Activated effector memory CD4-positive, alpha-beta T cell treated with anti-CD3 and anti-CD28 coated beads, Interleukin-2, amount 50 U/mL, for 16 hours (primary cell): ENCODE data around the gene GSS.
"Not testable (repeated sequence)": the region's sequence is repeated elsewhere in the genome, so short reads cannot be mapped to it uniquely, and the experiment has no call there.

ENCODE experiments used
- DNase-seq: peaks from one replicate; pipeline ENCODE4 v3.0.0-alpha.2; 2020

GSS gene

DNA sequence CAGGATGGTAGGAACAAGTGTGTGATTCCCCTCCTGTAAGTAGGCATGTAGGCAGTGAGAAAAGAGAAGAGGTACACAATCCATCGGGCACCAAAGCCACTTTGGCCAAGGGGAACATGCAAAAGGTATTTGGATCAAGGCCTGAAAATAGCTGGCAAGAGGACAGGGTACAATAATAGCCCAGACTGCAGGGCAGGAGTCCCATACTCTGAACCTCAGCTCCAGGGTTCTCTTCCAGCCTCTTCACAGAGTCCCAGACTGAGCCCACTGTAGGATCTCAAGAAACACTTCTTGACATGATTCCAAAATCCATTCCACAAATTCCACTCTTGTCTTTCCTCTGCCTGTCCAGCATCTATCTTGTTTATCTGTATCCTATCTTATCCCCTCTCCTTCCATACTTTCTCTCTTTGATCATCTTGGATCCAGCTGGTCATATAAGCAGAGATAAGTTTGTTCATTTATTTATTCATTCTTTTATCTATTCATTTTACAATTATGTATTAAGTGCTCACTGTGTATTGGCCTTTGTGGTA, 59.5 kb downstream of the GSS start:
- no peak for DNase-seq

DNA sequence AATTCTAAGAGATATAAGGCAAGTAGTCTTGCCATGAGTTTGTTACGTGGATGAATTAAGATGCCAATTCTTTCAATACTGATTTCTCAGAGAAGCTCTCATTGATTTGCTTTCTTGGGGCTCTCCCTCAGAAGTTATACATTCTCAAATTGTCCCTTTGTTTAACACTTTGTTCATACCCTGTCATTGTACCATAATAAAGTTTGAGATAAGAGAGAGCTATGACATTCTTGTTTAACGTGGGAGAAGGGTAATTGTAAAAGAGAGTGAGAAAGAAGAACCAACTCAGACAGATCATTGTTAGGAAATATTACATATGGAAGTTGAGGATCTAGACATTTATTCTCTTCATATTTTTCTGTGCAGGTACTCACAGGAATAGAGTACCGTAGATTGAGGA, 60.1 kb downstream of the GSS start:
- no peak for DNase-seq

DNA sequence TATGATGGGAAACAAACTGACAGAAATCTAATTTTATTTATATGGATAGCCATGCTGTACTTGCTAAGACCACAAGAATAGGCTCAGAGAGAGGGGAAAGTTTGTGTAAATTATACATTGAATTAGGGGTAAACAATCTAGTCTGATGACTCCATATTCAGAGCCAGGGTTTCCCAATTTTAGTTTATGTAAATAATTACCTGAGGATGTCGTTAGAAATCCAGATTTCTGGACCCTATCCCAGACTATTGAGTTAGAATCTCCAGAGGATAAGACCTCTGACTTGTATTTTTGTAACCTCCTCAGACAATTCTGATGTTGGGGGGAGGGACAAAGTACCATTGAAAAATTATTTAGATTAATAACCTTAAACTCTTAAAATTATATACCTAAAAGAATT, 60.9 kb downstream of the GSS start:
- no peak for DNase-seq

DNA sequence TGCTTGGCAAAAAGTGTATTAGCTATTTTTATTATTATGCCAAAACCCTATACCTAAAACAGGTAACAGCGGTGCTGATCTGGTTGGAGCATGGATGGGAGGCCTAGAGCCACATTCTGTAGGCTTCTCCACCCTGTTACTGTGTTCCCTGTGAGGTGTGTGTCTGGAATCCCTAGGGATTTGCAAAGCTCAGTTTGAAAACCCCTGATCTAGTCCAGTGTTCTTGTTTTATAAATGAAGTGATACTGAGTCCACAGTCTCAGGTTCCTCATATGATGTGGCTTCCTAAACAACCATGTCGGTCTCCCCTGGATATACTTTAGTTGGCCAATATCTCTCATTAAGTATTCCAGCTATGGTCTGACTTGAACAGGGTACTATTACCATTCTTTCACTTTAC, 62.9 kb downstream of the GSS start:
- no peak for DNase-seq

DNA sequence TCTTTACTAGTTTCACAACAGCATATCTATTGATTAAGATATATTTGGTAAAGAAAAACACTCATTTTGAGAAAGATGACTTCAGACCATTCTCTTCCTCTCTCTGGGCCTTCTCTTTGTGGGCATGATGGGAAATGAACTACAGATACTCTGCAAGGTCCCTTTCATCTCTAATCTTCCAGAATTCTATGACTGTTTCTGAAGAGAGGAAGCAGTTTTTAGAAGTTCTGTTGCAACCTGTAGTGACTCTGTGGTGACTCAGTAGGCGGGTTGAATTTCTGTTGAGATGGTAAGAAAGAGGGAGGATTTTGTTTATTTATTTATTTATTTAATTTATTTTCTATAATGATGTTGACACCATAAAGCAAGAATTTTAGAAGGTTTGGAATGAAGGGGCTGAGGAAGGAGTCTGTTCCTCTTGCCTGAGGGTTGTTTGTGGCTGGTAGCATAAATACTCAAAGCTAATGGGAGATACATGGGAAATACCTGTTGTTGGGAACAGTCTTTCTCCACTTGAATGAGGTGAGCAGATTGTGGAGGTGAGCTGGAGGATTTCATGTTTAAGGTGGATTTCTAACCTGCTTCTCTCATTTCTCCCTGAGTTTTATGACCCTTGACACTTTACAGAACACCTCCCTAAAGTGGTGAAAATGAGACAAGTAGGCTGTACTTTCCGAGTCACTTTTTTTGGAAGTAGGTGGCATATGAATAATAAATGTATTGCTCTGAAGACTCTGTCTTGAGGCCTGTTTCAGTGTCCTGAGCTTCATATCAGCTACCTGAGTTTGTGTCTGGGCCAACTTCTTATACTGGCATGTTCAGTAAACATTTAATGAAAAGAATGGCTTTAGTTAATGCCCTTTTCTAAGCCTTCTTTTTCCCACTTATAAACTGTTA, 64.2 kb downstream of the GSS start:
- no peak for DNase-seq

DNA sequence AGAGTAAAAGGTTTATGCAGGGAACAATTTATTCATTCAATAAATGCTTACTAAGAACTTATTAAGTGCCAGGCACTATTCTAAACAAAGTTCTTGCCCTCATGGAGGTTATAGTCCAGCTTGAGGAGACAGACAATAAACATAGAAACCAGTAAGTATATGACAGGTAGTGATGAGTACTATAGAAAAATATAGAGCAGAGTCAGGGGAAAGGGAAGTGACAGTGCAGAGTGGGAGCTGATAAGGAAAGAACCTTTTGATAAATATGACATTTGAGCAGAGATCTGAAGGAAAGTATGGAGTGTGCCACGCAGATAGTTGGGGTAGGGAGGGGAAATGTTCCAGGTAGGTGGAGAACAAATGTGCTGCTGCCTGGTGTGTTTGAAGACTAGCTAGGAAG, 67.1 kb downstream of the GSS start:
- no peak for DNase-seq

DNA sequence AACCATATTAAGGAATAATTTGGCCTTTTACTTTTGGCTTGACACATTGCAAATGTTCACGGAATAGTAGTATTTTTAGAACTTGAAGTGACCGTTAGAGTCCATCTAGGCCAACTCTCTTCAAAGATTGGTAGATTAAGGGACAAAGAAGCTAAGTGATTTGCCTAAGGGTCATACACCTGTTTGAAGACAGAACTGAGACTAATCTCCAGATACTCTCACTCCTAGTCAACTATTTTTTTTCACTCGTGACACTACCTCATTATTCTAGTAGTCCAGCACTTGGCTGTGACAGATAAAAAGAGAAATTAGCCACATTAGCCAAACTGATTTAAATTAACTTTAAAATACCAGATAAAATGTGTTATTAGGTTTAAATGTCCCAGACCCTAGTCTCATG, 68.6 kb downstream of the GSS start:
- DNase-seq: no peak

DNA sequence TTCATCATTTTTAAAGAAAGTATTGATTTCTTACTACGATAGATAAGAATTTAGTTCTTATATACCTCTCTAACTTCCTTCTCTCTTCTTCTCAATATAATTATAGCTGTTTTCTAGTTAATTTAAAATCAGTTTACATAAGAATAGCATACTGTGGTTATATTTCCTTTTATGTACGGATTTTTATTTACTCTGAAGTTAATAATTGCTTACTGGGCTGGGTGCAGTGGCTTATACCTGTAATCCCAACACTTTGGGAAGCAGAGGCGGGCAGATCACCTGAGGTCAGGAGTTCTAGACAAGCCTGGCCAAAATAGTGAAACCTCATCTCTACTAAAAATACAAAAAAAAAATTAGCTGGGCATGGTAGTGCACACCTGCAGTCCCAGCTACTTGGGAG, 69.5 kb downstream of the GSS start:
- no peak for DNase-seq

DNA sequence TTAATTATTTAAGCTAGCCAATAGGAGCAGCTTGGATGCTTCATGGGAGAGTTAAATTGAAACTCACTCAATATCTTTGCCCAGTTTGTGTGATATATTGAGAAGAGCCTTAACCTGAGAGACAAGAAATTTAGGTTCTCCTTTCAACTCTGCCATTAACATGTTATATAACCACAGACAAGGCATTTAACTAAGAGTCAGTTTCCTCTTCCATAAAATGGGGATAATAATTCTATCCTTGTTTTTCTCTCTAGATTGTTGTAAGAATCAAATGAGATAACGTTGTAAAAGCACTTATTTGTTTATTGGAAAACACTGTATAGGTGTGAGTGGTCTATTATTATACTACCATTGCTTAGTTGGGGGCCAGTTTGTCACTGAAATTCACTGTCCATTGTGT, 71.3 kb downstream of the GSS start:
- DNase-seq: no peak

DNA sequence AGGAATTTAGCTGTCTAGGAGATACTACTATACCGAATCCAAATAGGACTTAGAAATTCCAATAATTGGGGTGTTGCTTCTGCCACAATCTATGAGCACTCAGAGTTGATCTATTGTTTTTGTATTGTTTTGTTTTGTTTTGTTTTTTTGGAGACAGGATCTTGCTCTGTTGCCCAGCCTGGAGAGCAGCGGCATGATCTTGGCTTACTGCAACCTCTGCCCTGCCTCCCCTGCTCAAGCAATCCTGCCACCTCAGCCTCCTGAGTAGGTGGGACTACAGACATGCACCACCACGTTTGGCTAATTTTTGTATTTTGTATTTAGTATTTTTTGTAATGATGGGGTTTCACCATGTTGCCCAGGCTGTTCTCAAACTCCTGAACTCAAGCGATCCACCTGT, 71.8 kb downstream of the GSS start:
- no peak for DNase-seq

DNA sequence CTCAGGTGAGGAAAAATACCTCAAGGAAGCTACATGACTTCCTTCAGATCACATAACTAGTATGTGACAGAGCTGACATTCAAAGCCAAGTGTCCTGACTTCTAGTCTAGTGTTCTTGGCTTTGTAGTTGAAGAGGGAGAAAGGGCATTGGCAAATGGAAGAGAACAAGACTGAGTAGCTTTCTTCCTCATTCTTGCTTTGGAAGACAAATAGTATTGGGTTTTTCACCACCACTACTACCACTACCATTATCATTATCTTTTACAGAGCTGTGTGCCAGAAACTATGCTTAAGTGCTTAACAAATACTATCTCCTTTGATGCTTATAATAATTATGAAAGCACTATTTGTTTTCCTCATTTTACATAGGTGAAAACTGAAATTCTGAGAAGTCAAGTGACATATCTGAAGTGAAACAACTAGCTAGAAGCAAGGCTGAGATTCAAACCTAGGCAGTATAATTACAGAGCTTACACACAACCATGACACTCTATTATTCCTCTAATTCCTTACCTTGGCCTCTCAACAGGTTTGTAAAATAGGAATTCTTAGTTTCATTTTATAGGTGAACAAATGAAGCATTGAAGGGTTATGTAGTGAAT, 72.4 kb downstream of the GSS start:
- no peak for DNase-seq

DNA sequence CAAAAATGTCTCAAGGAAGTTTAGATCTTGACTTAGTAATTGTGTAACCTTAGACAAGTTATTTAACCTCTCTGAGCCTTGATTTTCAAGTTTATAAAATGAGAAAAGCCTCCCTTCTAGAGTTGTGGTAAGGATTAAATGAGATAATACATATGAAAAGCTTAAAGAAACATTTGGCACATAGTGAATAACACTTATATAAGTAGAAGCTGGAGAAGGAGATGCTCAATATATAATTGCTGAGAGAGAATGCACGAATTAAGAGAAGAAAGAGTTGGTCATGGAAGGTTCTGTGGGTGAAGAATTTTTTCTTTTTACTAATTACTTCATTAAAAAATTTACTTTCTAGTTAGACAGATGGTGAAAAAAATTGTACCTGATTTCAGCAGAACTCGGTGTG, 73.9 kb downstream of the GSS start:
- no peak for DNase-seq

DNA sequence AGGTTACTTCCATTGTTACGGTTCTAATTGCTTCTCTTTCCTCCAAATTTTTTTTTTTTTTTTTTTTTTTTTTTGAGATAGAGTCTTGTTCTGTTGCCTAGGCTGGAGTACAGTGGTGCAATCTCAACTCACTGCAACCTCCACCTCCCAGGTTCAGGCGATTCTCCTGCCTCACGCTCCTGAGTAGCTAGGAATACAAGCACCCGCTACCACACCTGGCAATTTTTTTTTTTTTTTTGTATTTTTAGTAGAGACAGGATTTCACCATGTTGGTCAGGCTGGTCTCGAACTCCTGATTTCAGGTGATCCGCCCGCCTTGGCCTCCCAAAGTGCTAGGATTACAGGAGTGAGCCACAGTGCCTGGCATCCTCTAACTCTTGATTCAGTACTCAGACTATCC, 74.6 kb downstream of the GSS start:
- DNase-seq: not testable (repeated sequence)

DNA sequence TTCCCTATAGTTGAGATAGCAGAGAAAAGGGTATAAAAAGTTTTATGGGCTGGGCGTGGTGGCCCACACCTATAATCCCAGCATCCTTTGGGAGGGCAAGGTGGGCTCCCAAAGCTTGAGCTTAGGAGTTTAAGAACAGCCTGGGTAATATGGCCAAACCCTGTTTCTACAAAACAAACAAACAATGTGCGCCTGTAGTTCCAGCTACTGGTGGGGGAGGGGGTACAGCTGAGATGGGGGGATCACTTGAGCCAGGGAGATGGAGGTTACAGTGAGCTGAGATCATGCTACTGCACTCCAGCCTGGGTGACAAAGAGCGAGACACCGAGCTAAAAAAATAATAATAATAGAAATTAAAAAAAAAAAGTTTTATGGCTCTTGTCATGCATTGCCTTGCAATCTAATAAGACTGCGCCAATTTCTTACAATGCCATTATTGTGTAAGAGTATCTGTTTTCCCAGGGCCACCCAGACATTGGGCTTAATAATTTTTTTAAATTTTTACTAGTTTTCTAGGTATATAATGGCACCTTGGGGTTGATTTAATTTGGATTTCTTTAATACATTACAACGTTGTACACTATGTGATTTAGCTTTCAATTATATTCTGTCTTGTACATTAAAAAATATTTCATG, 75.3 kb downstream of the GSS start:
- no peak for DNase-seq
